GM19397 (cell line): ENCODE data around the gene SPDEF.

Source experiments
- ATAC-seq: cut with Tn5 transposase; IDR thresholded peaks from one replicate; pipeline ENCODE4 v1.9.1; 2021; ENCODE audit warnings: mild to moderate bottlenecking, moderate library complexity; ENCODE audit not compliant: unreplicated experiment

Gene SPDEF

DNA sequence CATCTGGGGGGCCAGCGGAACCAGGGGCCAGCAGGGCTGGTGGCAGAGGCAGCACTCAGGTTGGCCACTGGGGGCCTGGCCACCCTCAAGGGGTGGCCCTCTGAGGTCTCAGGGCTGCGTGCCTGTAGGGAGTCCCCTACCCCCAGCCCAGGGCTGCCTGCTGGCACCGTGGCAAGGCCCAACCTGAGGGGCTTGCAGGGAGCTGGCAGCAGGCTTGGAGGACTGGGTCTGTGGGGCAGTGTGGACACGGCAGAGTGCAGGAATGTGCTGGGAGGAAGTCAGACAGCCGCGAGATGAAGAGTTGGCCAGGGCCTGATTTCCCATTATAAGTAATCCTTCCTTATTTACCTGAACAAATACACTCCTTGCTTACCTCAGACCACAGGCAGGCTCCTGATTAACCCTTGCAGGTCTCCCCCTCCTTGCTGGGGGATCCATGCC, at the start of gene SPDEF:
Gene SPDEF, minus strand, starts transcription at position 299 of the 441 bp plus-strand sequence. CDS start 11,874 bp downstream, outside the sequence.
- ATAC-seq, result no peak

DNA sequence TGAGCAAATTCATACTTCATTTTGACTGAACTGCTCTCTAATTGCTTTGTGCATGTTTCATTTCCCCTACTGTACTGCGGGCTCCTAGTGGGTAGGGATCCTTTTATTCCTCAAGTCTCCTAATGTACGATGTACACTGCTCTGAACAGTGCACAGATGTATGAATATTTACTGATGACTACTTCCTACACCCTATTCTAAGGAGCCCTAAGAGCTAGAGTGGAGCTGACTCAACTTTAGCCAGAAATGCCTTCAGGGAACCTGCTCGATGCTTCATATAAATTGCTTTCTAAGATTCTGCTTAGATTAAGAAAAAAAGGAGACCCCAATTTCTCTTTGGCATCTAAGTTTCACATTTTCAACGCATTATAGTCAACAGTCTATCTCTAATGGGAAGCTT, 47.6 kb upstream of the SPDEF start:
- no peak for ATAC-seq

- ATAC-seq, result no peak
Observed at GRCh38 chr6:34602318-34603111, 46.4 kb upstream of the SPDEF start.

GRCh38 chr6:34601706-34602105, 45.6 kb upstream of the SPDEF start:
- ATAC-seq, result no peak

- no peak for ATAC-seq
Observed at GRCh38 chr6:34600796-34601195, 44.7 kb upstream of the SPDEF start.

GRCh38 chr6:34600101-34600500, 44.0 kb upstream of the SPDEF start:
- ATAC-seq, result no peak

- ATAC-seq, result no peak
Observed at GRCh38 chr6:34598712-34599111, 42.6 kb upstream of the SPDEF start.

DNA sequence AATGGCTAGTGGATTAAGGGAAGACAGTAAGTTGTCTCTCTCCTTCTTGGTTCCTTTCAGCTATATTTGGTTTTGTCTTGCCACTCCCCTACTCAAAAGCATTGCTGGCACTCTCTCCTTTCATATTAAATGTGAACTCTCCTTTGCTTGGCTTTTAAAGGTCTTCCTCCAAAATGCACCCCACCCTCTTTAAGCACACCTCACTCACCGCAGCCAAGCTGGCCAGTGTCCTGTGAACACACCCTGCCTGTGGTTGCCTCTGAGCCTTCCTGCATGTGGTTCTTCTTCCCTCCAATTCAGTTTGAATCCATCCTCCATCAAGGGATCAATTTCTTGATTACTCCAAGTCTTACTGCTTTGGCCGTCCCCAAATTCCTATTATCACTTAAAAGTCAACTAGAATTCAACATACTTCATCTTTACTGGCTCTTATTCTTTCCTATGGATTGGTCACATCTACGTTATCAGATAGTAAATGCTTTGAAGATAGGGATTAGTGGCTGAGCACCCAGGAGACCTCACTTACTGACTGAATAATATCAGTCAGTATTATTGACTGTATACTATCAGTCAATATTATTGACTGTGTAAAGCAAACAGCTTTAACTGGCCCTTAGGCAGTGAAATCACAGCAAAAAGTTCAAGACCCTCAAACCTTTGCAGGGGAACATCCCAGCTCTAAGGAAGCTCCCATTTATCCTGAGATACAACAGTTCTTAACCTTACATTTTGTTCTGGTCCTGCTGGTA, 41.6 kb upstream of the SPDEF start:
- ATAC-seq, result no peak

GRCh38 chr6:34596798-34597197, 40.7 kb upstream of the SPDEF start:
- no peak for ATAC-seq

GRCh38 chr6:34595332-34596184, 39.4 kb upstream of the SPDEF start:
- ATAC-seq, result no peak

DNA sequence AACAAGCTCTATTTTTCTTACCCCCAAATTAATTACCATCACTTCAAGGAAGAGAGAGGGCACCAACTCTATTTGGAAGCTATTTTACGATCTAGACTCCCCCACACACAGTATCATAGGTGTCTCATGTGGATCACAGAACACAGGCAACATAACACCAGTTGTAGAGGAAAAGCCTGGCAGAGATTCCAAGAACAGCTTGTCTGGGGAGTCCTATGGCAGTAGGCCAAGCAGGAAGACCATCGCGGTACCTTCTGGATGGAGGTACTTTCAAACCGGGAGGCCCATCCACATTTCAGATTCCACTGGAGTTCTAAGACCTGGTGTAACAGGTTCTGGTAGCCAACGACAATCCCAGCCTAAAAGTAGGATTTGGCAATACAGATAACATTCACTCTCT, 37.6 kb upstream of the SPDEF start:
- ATAC-seq, result no peak

DNA sequence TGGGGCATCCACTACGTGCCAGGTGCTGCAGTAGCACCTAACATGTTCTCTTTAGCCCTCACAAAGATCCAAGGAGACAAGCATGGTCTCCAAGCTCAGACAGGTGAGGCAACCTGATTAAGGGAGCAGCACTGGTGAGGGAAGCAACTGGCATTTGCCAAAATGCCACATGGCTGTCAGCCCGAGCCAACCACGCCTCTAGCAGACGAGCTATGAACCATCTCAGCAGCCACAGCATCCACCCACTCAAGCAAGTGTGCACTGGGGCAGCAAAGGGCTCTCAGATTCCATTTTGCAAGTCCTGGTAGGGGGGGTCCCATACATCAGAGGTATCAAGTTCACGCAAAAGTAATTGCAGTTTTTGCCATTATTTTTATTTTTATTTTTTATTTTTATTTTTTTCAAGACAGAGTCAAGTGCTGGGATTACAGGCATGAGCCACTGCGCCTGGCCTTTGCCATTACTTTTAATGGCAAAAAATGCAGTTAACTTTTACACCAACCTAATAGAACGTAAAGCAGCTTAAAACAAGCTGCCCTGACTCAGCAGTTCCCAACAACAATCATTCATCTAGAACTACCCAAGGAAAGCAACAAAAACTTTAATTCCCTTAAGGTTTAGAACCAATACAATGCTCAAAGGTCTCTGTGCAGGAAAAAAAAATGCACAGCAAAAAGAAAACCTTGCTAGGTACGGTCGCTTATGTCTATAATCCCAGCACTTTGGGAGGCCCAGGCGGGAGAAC, 36.3 kb upstream of the SPDEF start:
- ATAC-seq, result no peak

GRCh38 chr6:34589691-34590090, 33.6 kb upstream of the SPDEF start:
- no peak for ATAC-seq

GRCh38 chr6:34589140-34589539, 33.0 kb upstream of the SPDEF start:
- no peak for ATAC-seq

DNA sequence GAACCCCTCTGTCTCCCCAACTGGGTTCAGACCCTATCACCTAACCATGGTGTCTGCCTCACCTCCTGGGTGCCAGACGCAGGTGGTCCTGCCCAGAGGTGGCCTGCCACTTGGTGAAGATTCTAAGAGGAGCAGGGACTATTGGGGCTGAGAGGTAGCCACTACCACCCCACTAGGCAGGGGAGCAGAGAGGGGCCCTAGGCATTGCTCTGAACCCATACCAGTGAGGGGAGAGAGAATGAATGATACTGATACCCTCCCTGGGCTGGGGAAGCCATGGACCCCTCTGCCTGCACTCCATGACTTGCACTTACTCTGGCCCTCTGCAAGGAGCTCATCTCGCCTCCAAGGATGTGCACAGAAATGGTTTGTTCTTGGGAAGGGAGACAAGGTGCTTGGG, 31.7 kb upstream of the SPDEF start:
- ATAC-seq, result no peak

DNA sequence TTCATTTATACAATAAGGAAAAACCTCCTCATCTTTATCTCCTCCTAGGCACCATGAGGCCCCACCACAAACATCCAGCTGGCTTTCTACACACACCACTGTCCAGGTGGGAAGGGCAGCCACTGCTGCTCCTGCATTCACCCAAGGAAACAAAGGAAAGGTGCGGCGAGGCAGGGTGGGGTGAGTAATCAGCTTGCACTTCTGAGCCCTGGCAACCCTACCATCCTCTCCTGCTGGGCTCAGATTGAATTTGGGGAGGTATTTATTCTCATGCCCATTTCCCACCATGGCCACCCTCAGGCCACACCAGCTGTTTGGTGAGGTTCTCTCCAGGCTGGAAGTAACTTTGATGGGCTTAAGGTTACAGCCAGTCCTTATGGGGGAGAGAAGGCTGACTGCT, 31.2 kb upstream of the SPDEF start:
- ATAC-seq, result no peak

DNA sequence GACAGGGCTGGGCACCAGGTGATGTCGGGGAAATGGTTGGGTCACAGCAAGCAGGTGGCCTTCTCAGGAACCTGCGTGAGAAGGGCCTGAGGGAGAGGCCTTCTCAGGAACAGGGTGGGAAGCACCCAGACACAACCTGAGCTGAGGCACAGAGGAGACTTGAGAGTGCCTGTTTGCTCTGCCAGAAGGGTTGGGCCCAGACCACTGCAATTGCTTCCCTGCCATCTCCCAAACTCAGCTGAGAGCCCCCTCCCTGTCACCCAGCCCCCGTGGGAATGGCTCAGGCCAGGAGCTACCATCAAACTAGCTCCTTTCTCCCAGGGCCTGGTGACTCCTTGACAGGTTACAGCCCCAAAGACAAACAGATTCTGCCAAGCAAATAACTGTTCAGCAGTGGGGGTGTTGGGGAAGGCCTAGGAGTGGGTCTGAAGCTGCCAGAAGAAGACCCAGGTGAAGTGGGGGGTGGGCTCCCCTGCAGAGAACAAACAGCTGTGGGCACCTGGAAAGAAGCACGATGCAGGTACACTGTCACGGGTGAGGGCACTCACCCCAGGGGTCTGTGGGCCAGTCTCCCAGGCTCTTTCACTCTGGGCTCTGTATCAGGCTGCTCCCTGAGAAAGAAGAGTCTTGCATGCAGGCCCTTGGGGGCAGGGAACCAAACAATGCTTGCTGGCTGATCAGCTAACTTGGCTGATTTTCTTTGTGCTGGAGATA, 30.4 kb upstream of the SPDEF start:
- no peak for ATAC-seq

DNA sequence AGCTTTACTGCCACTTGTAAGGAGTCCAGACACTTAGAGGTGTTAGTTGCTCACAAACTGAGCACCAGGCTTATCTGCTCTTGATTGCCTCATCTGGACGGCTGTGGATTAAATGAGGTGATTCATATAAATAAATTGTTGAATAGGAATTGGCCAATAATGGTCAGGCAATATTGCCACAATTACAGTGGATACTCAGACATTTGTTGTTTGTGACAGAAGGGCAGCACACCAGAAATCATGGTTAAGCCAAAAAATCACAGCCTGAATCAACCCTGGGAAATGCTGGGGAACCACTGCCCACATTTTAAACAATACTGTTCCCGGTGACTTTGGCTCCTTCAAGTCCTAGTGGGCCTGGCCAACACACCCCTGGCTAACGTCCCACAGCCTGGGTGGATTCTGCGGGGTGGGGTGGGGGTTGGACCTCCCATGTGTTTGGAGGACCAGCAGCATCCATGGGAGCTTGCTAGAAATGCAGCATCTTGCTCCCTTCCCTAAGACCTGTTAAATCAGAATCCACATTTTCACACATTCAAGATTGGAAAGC, 29.5 kb upstream of the SPDEF start:
- no peak for ATAC-seq

GRCh38 chr6:34585108-34585507, 29.0 kb upstream of the SPDEF start:
- ATAC-seq, result no peak

DNA sequence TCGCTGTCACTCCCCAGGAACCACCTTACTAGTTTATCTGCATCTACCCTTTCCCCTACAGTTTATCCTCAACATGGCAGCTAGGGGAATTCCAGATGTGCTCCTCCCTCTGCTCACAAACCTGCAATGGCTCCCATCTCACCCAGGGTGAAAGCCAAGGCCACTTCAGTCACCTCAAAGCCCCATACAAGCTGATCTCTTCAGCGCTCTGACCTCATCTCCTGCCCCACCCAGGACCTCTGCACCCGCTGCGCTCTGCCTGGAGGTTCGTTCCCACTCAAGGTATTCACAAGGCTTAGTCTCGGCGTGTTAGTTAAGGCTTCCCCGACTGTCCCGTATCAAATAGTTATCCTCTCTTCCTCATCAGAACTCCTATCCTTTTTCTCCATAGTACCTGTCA, 28.6 kb upstream of the SPDEF start:
- ATAC-seq, result no peak
